IMR-90 (cell line): ENCODE measurements around the gene FGF21. TPM values are rescaled to one million over a fixed set of nuclear protein-coding genes. Genes with fewer than 3 reads are reported as not detected.
A peak's percentile ranks its signal among the peaks of the same experiment; 100 is the strongest.

Source experiments
- ATAC-seq: fragments of 200-7000 bp; cut with Tn5 transposase; 2 replicates; pipeline ENCODE4 v1.9.1; 2020; ENCODE audit warnings: low read depth, mild to moderate bottlenecking, moderate library complexity
- BruUV-seq: library from RNA; stranded (reverse); fragments of 400-500 nt; replicated peaks from 2 replicates; lab custom pipeline; 2021; lab: Mats Ljungman, UMichigan
- CTCF ChIA-PET: fragments of 300-600 bp; formaldehyde crosslinking; extraction: SDS; loops from one replicate; lab custom pipeline; 2021; ENCODE audit warnings: antibody characterized with exemption; lab: Yijun Ruan, JAX
- POLR2A ChIA-PET: fragments of 300-600 bp; sonication (Branson Sonifier 250); formaldehyde crosslinking; loops from one replicate; lab custom pipeline; 2022; ENCODE audit warnings: antibody characterized with exemption; ENCODE audit not compliant: unreplicated experiment; lab: Charles Lee
- DNase-seq: peaks from one replicate; pipeline ENCODE4 v3.0.0; 2013
- H2AFZ ChIP-seq: replicated peaks from 2 replicates; pipeline ENCODE3; 2013; ENCODE audit warnings: low read length, mild to moderate bottlenecking; ENCODE audit not compliant: poor library complexity
- H2AK5ac ChIP-seq: 2 replicates; pipeline ENCODE4 v1.6.1; 2013; ENCODE audit warnings: low read depth, low read length, inconsistent platforms
- H2AK9ac ChIP-seq: replicated peaks from 2 replicates; pipeline ENCODE3; 2013; ENCODE audit warnings: mild to moderate bottlenecking, low read depth, low read length, moderate library complexity; ENCODE audit not compliant: poor library complexity
- H2BK120ac ChIP-seq: 2 replicates; pipeline ENCODE4 v1.6.1; 2013; ENCODE audit warnings: low read depth, low read length, inconsistent platforms
- H2BK15ac ChIP-seq: 3 replicates; pipeline ENCODE4 v1.6.1; 2013; ENCODE audit warnings: low read depth, low read length, inconsistent platforms
- H2BK20ac ChIP-seq: 2 replicates; pipeline ENCODE4 v1.6.1; 2013; ENCODE audit warnings: low read depth, mild to moderate bottlenecking, inconsistent platforms, low read length, moderate library complexity
- H2BK5ac ChIP-seq: 2 replicates; pipeline ENCODE4 v1.6.1; 2013; ENCODE audit warnings: mild to moderate bottlenecking, low read depth, low read length, inconsistent platforms; ENCODE audit not compliant: poor library complexity, severe bottlenecking
- H3K14ac ChIP-seq: replicated peaks from 2 replicates; pipeline ENCODE4 v1.6.1; 2013; ENCODE audit warnings: low read depth, low read length, inconsistent platforms
- H3K18ac ChIP-seq: 2 replicates; pipeline ENCODE4 v1.6.1; 2013; ENCODE audit warnings: low read depth, low read length, control low read depth
- H3K23ac ChIP-seq: 2 replicates; pipeline ENCODE4 v1.6.1; 2013; ENCODE audit warnings: low read depth, low read length, inconsistent platforms
- H3K27ac ChIP-seq: 2 replicates; pipeline ENCODE4 v1.5.1; 2013; ENCODE audit warnings: mild to moderate bottlenecking, control low read depth, low read length; ENCODE audit not compliant: insufficient read depth
- H3K27me3 ChIP-seq: 2 replicates; pipeline ENCODE4 v1.6.1; 2013; ENCODE audit warnings: low read length; ENCODE audit not compliant: control insufficient read depth, insufficient read depth
- H3K36me3 ChIP-seq: 2 replicates; pipeline ENCODE4 v1.6.1; 2013; ENCODE audit warnings: low read length, mixed read lengths; ENCODE audit not compliant: control insufficient read depth, insufficient read depth
- H3K4ac ChIP-seq: 2 replicates; pipeline ENCODE4 v1.6.1; 2013; ENCODE audit warnings: low read depth, low read length, inconsistent platforms
- H3K4me1 ChIP-seq: 2 replicates; pipeline ENCODE4 v1.6.1; 2013; ENCODE audit warnings: low read length, mixed read lengths; ENCODE audit not compliant: control insufficient read depth, insufficient read depth
- H3K4me2 ChIP-seq: 2 replicates; pipeline ENCODE4 v1.6.1; 2013; ENCODE audit warnings: low read depth, mild to moderate bottlenecking, control low read depth, low read length, moderate library complexity
- H3K4me3 ChIP-seq: 2 replicates; pipeline ENCODE4 v1.5.1; 2013; ENCODE audit warnings: low read depth, mild to moderate bottlenecking, control low read depth, low read length, moderate library complexity; ENCODE audit not compliant: insufficient read depth
- H3K56ac ChIP-seq: 2 replicates; pipeline ENCODE4 v1.6.1; 2013; ENCODE audit warnings: low read length, inconsistent platforms; ENCODE audit not compliant: insufficient read depth; ENCODE audit errors: extremely low read depth
- H3K79me1 ChIP-seq, 2 experiments: 2 replicates each; pipeline ENCODE4 v1.6.1; 2013; ENCODE audit warnings: low read length in 2 of 2, inconsistent platforms in 1 of 2, low read depth in 1 of 2
- H3K9ac ChIP-seq: 2 replicates; pipeline ENCODE4 v1.6.1; 2013; ENCODE audit warnings: low read depth, low read length, control low read depth
- H3K9me1 ChIP-seq: 2 replicates; pipeline ENCODE4 v1.6.1; 2013; ENCODE audit warnings: low read length, inconsistent platforms; ENCODE audit not compliant: insufficient read depth
- H3K9me3 ChIP-seq: 2 replicates; pipeline ENCODE4 v1.6.1; 2013; ENCODE audit warnings: low read length; ENCODE audit not compliant: control insufficient read depth, insufficient read depth
- H4K20me1 ChIP-seq: 2 replicates; pipeline ENCODE4 v1.6.1; 2013; ENCODE audit warnings: low read length, inconsistent platforms; ENCODE audit not compliant: insufficient read depth
- H4K5ac ChIP-seq: 2 replicates; pipeline ENCODE4 v1.6.1; 2013; ENCODE audit warnings: mild to moderate bottlenecking, low read depth, low read length, control low read depth
- H4K8ac ChIP-seq, 2 experiments: 2 replicates each; pipeline ENCODE4 v1.6.1; 2013; ENCODE audit warnings: low read depth in 2 of 2, low read length in 2 of 2, control low read depth in 1 of 2, inconsistent platforms in 1 of 2
- H4K91ac ChIP-seq: 2 replicates; pipeline ENCODE4 v1.6.1; 2013; ENCODE audit warnings: low read depth, low read length, inconsistent platforms; ENCODE audit not compliant: insufficient read depth
- BHLHE40 ChIP-seq: fragments of 150-350 bp; IDR thresholded peaks from 2 replicates; pipeline ENCODE4 v1.6.1; 2016; ENCODE audit warnings: mild to moderate bottlenecking, low read depth, low read length
- CEBPB ChIP-seq: IDR thresholded peaks from 2 replicates; pipeline ENCODE4 v1.6.1; 2012; ENCODE audit warnings: low read depth, low read length, improper control_type of control experiment
- CHD1 ChIP-seq: IDR thresholded peaks from 2 replicates; pipeline ENCODE4 v1.6.1; 2012; ENCODE audit warnings: low read depth, low read length, improper control_type of control experiment
- MAFK ChIP-seq: IDR thresholded peaks from 2 replicates; pipeline ENCODE4 v1.6.1; 2012; ENCODE audit warnings: low read depth, low read length, improper control_type of control experiment
- MXI1 ChIP-seq: IDR thresholded peaks from 2 replicates; pipeline ENCODE4 v1.6.1; 2012; ENCODE audit warnings: low read depth, mild to moderate bottlenecking, low read length, moderate library complexity, borderline replicate concordance
- NFE2L2 ChIP-seq: fragments of 150-350 bp; IDR thresholded peaks from 2 replicates; pipeline ENCODE4 v1.6.1; 2016; ENCODE audit warnings: low read depth, mild to moderate bottlenecking, low read length
- POLR2A ChIP-seq: IDR thresholded peaks from 2 replicates; pipeline ENCODE4 v1.6.1; 2012; ENCODE audit warnings: mild to moderate bottlenecking, low read depth, low read length
- RAD21 ChIP-seq: IDR thresholded peaks from 2 replicates; pipeline ENCODE4 v1.6.1; 2012; ENCODE audit warnings: low read length, improper control_type of control experiment
- RCOR1 ChIP-seq: IDR thresholded peaks from 2 replicates; pipeline ENCODE4 v1.6.1; 2012; ENCODE audit warnings: mild to moderate bottlenecking, low read length, improper control_type of control experiment; ENCODE audit not compliant: insufficient replicate concordance
- WGBS, 2 experiments: methylation state at CpG; one replicate each; pipeline versions ENCODE4 v1.1.5 to v1.1.7; 2013; ENCODE audit warnings: missing lambda C conversion rate in 2 of 2; ENCODE audit not compliant: insufficient read length in 1 of 2; ENCODE audit errors: extremely low coverage in 2 of 2; 5-methylcytosine and 5-hydroxymethylcytosine counted together
- dilution Hi-C: fragments of 300-500 bp; cut with HindIII; formaldehyde crosslinking; loops from one replicate; pipeline ENCODE4 v1.14.3; 2018; ENCODE audit warnings: low sequenced_read_pairs; ENCODE audit not compliant: unreplicated experiment
- in situ Hi-C: fragments of 300-500 bp; cut with MboI; formaldehyde crosslinking; loops from 3 replicates; pipeline ENCODE4 v1.14.3; 2019; ENCODE audit warnings: low sequenced_read_pairs, inconsistent platforms, mixed read lengths
- intact Hi-C: fragments of 100-400 bp; cut with micrococcal nuclease; formaldehyde crosslinking; loops from 2 replicates; pipeline ENCODE4 v1.10.0; 2022
- polyA plus RNA-seq, 3 experiments: library from polyadenylated mRNA; depleted of rRNA; stranded (reverse); fragments of >200 nt; gene quantifications; 2 replicates each; pipeline ENCODE4 v1.2.3, GENCODE V29; 2012; ENCODE audit warnings: low replicate concordance in 1 of 3
- total RNA-seq: library from RNA; depleted of rRNA; stranded (reverse); fragments of >200 nt; gene quantifications from 2 replicates; pipeline ENCODE4 v1.2.3, GENCODE V29; 2012
- TF ChIP-seq, protein P1 (sequence below): fragments of 150-350 bp; IDR thresholded peaks from 2 replicates; pipeline ENCODE4 v1.6.1; 2017; ENCODE audit warnings: mild to moderate bottlenecking, antibody characterized with exemption, low read length, low read depth

FGF21 gene
- total and polyA plus RNA-seq, 2 of the 4 experiments (the other 2 are of a cell fraction): not detected

DNA sequence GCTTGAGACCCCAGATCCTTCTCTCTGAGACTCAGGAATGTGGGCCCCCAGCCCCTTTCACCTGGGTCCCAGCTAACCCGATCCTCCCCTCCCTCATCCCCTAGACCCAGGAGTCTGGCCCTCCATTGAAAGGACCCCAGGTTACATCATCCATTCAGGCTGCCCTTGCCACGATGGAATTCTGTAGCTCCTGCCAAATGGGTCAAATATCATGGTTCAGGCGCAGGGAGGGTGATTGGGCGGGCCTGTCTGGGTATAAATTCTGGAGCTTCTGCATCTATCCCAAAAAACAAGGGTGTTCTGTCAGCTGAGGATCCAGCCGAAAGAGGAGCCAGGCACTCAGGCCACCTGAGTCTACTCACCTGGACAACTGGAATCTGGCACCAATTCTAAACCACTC, 463 bp downstream of the FGF21 start:
- in situ Hi-C loops: no loop called here
- H3K9me3 ChIP-seq: no peaks in the 10 kb centered on the region
- no peak overlapping the region for H3K14ac ChIP-seq
- no peak overlapping the region for H4K8ac ChIP-seq
- no peak overlapping the region for H2AFZ ChIP-seq
- H3K18ac ChIP-seq: no peak overlapping the region
- H3K56ac ChIP-seq: no peak overlapping the region
- H3K4ac ChIP-seq: no peak overlapping the region
- no peak overlapping the region for H3K27ac ChIP-seq
- H2BK20ac ChIP-seq: no peak overlapping the region
- H3K4me3 ChIP-seq: no peak overlapping the region
- no peak overlapping the region for H2AK5ac ChIP-seq
- no peak overlapping the region for H2BK5ac ChIP-seq
- DNase-seq (no peak), ATAC-seq (no peak)
- peaks cover 32% of the 10 kb centered on the region for H3K27me3 ChIP-seq
- H3K9me1 ChIP-seq: no peaks in the 10 kb centered on the region
- H3K9ac ChIP-seq: no peak overlapping the region
- H4K20me1 ChIP-seq: no peaks in the 10 kb centered on the region
- no TSS peak for BruUV-seq
- H2BK15ac ChIP-seq: no peak overlapping the region
- no peaks in the 10 kb centered on the region for H3K79me1 ChIP-seq
- H3K4me2 ChIP-seq: no peak overlapping the region
- no peak overlapping the region for H3K23ac ChIP-seq
- peaks cover 4% of the 10 kb centered on the region; the same call in 1 of the 2 replicates for H3K4me1 ChIP-seq
- TF ChIP-seq, protein P1, sequence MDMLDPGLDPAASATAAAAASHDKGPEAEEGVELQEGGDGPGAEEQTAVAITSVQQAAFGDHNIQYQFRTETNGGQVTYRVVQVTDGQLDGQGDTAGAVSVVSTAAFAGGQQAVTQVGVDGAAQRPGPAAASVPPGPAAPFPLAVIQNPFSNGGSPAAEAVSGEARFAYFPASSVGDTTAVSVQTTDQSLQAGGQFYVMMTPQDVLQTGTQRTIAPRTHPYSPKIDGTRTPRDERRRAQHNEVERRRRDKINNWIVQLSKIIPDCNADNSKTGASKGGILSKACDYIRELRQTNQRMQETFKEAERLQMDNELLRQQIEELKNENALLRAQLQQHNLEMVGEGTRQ: no peak
- TF ChIP-seq BHLHE40 (no peak), MAFK (no peak), RCOR1 (no peak), CEBPB (no peak), RAD21 (no peak), POLR2A (no peak), CHD1 (no peak), MXI1 (no peak), NFE2L2 (no peak)
- no peak overlapping the region for H4K91ac ChIP-seq
- no peaks in the 10 kb centered on the region for H3K36me3 ChIP-seq
- no peak overlapping the region for H2BK120ac ChIP-seq
- WGBS, 2 experiments: 81% methylated on average over 3 of the region's 5 CpGs; no CpG with 5 or more reads in 1 of the 2 experiments
- dilution Hi-C loops: no loop called here
- ChIA-PET POLR2A (no interaction called here), CTCF (no interaction called here)
- H2AK9ac ChIP-seq: peak overlapping the region; percentile 70
- H4K5ac ChIP-seq: no peak overlapping the region
- intact Hi-C loops: no loop called here
